HuH-7 (cell line): ENCODE data around the gene NAGS.
"Not testable (repeated sequence)": the region's sequence is repeated elsewhere in the genome, so short reads cannot be mapped to it uniquely, and the experiment has no call there.

Experiments used
- DNase-seq: peaks from one replicate; pipeline ENCODE4 v3.0.0; 2011; ENCODE audit warnings: low spot score

Gene NAGS

GRCh38 chr17:43984521-43984920, 19.9 kb upstream of the NAGS start:
- no peak for DNase-seq

GRCh38 chr17:43986225-43986981, 18.0 kb upstream of the NAGS start:
- no peak for DNase-seq

- DNase-seq: no peak
These were observed 17.0 kb upstream of the NAGS start for GRCh38 chr17:43987131-43988021.

GRCh38 chr17:43988301-43988700, 16.1 kb upstream of the NAGS start:
- no peak for DNase-seq

DNA sequence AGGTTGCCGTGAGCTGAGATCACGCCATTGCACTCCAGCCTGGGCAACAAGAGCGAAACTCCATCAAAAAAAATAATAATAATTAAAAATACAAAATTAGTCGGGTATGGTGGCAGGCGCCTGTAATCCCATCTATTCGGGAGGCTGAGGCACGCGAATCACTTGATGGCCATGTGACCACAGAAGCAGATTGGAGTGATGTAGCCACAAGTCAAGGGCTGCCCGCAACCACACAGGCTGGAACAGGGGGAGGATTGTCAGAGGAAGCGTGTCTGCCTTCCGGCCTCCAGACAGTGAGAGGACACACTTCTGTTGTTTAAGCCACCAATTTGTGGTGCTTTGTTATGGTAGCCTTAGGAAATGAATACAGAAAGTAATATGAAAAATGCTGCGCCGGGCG, 11.8 kb upstream of the NAGS start:
- DNase-seq: no peak

DNA sequence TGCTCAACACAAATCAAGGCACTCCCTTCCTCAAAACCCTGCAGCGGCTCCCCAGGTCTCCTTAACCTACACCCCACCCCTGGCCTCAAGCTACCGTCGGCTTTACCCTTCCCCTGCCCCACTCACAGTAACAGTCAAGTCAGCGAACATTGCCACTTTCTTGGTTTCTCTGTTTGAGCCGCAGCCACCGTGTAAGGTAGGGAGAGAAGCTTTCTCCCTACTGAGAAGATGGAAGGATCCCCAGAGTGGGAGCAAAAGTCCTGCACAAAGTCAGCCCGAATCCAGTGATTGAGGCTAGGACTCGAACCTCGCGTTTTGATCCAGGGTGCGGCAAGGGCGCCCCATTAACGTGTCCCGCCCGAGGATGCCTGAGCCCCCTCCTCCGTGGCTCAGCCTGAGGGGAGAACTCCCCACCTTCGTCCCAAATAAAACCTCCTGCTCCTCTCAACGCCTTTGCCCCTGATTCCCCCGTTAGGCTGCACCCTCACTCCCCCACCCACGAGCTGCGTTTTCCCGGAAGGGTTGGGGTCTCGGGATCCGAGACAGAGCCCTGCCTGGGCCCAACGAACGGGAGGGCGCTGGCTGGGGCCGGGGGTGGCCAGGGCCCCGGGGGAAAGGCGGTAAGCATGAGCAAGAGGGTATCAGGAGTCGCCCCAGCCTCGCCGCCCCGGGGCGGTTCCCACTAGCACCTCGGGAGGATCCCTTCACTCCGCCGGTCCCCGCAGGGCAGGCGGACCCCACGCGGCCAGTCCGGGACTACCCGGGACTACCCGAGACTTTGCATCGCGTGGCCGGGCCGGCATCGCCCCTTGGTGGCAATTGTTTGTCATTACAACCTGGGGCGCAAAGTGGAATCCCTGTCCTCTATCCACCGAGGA, 9.9 kb upstream of the NAGS start:
- peak; percentile 90 for DNase-seq

- no peak for DNase-seq
These were observed 9.3 kb upstream of the NAGS start for GRCh38 chr17:43995150-43995471.

DNA sequence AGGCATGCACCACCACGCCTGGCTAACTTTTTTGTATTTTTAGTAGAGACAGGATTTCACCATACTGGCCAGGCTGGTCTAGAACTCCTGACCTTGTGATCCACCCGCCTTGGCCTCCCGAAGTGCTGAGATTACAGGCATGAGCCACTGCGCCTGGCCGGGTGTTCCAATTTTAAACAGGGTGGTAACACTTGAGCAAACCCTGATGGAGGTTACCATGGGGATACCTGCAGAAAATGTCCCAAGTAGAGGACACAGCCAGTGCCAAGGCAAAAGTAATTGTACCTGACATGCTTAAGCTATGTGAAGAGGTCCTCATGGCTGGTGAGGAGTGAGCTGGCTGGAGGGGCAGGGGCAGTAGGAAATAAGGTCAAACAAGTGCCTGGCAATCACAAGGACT, 7.2 kb upstream of the NAGS start:
- not testable (repeated sequence) for DNase-seq

GRCh38 chr17:43998552-43998951, 5.9 kb upstream of the NAGS start:
- DNase-seq: no peak

- DNase-seq: no peak
These were observed 5.4 kb upstream of the NAGS start for GRCh38 chr17:43999024-43999423.

DNA sequence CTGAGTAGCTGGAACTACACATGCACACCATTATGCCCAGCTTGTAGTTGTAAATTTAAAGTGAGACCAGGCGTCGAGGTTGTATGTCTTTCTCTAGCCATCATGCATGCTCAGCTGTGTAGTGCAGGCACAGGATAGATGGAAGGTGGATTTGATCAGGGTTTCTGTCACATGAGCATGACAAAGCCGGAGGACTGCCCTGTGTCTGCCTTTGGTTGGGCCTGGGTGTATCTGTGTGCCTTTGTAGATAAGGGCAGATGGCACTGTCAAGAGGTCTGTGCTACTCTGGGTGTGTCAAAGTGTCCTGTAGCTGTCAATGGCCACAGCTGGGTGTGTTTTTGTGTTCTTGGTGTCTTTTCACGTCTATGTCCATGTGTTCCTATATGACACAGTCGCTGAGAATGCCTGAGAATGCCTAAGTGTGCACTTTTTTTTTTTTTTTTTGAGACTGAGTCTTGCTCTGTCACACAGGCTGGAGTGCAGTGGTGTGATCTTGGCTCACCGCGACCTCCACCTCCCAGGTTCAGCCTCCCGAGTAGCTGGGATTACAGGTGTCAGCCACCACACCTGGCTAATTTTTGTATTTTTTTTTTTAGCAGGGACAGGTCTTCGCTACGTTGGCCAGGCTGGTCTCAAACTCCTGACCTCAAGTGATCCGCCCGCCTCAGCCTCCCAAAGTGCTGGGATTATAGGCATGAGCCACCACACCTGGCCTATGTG, 4.1 kb upstream of the NAGS start:
- DNase-seq: no peak

DNA sequence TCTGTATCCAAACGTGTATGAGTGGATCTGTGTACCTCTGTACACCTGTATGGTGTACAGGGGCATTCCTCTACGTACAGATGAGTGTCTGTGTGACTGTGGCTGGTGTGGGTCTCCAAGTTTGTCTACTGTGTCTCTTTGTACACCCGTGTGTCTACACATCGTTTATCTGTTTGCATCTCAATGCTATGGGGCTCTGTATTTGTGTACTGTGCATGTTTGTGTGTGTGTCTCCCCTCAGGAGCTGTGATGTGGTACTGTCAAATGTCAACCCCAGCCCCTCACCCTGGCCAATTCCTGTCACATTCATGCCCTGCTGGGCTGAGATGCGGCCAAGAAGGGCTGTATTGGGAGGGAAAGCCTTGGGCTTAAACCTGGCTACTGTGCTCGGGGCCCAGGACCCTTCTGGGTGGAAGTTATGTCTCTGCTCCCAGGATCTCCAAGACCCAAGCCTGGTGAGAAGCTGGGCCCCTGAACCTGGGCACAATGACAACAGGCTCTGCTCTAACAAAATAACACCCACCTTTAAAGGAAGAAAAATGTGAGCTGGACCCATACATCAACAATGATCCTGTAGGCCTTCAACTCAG, 3.5 kb upstream of the NAGS start:
- no peak for DNase-seq

DNA sequence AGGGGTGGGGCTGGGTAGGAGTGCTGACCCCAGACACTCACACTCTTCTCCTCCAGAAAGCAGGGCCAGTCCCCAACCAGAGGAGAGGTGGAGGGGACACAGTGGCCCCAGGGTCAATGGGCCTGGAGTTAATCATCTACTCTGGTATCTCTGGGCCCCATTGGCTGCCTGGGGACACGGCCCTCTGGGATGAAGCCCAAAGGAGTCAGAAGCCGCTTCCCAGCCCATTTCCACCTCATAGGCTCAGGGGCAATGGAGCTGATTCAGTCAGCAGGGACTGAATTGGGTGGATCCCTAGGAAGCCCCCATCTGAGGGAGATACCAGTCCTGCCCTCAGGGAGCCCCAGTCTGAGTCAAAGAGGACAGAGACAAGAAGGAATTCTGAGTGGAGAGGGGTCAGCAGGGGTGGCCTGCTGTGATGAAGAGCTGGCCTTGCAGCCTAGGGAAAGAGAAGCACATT, 2.9 kb upstream of the NAGS start:
- DNase-seq: peak; percentile 57

DNA sequence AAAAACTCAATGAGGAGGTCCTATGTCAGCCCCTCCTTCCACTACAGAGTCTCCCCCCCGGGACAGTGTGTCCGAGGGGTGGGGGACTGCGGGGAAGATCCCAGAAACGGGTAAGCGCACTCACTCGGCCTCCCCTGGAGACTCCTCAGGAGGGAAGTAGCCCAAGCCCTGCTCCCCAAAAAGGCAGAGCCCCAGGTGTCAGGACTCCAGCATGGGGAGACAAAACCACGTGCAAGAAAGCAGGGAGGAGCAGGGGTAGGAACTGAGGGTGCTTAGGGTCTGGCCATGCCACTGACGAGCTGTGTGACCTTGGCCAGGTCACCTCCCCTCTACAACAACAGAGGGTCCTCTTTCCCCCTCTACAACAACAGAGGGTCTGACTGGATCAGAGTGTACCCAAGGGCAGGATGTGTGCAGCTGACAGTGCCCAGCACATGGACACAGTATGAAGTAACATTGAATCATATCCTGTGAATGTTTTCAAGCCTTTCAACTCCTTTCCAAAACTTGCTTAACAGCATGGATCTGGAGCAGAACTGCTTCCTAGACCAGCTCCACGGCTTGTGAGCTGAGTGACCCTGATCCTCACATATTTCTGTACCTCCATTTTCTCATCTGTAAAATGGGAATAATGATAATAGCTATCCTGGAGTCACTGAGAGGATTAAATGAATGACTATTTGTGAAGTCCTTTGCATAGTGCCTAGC, 2.1 kb upstream of the NAGS start:
- no peak for DNase-seq

- peak; percentile 37 for DNase-seq
These were observed 522 bp downstream of the NAGS start for GRCh38 chr17:44004761-44005526.

- peak; percentile 78 for DNase-seq
These were observed 1.3 kb downstream of the NAGS start for GRCh38 chr17:44005527-44006271.

DNA sequence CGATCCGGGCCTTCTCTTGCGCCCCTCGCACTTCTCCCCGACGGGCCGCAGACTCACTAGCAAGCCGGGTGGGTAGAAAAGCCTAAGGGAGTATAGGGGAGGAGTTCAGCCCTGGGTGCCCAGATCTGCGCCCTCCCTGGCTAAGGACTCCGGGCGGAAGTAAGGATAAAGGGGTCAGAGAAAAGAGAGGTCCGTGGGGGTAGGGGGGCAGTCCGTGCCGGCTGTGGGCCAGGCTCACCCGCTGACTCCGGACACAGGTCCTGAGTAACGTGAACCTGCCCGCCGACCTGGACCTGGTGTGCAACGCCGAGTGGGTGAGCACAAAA, 1.8 kb downstream of the NAGS start:
- no peak for DNase-seq

GRCh38 chr17:44006598-44007345, 2.4 kb downstream of the NAGS start:
- DNase-seq: peak; percentile 88
